ENCODE data around the gene FAM234A. TPM values are rescaled to one million over a fixed set of nuclear protein-coding genes. Genes with fewer than 3 reads are reported as not detected.
A peak's percentile ranks its signal among the peaks of the same experiment; 100 is the strongest.

FAM234A gene
- total and polyA plus RNA-seq, 4 donors: 34.8 to 66.3 (median 58.2) TPM

- Histone ChIP-seq H3K36me3 (ENCODE audit: control insufficient read depth, insufficient read depth, low read length) (peaks cover 18% of the 10 kb centered on the region), H3K4me1 (ENCODE audit: control insufficient read depth, insufficient read depth, low read length) (peaks cover 34% of the 10 kb centered on the region), H3K4me3 (ENCODE audit: low read depth, low read length) (no peak overlapping the region), H3K9me3 (ENCODE audit: control insufficient read depth, insufficient read depth, low read length) (no peaks in the 10 kb centered on the region), H3K27me3 (ENCODE audit: control insufficient read depth, insufficient read depth, low read length) (peaks cover 27% of the 10 kb centered on the region), H3K27ac (ENCODE audit: low read depth, low read length) (no peak overlapping the region)
- DNase-seq (ENCODE audit: low read depth in 4 of 6, low spot score in 6 of 6): no peak
- 64% methylated on average over 16 of the region's 20 CpGs for WGBS (ENCODE audit: insufficient coverage)
Measured at GRCh38 chr16:276426-277077, 41.9 kb downstream of the FAM234A start.

GRCh38 chr16:278863-279366, 44.3 kb downstream of the FAM234A start:
- Histone ChIP-seq H3K27ac (ENCODE audit: low read depth, low read length) (no peak overlapping the region), H3K27me3 (ENCODE audit: control insufficient read depth, insufficient read depth, low read length) (peaks cover 34% of the 10 kb centered on the region), H3K36me3 (ENCODE audit: control insufficient read depth, insufficient read depth, low read length) (peaks cover 18% of the 10 kb centered on the region)

GRCh38 chr16:279531-279930, 44.9 kb downstream of the FAM234A start:
- H3K27me3 ChIP-seq (ENCODE audit: control insufficient read depth, insufficient read depth, low read length): peaks cover 34% of the 10 kb centered on the region
- no peak for DNase-seq (ENCODE audit: low read depth in 4 of 6, low spot score in 6 of 6)
- WGBS (ENCODE audit: insufficient coverage): 49% methylated on average over 4 of the region's 7 CpGs

More at GRCh38 chr16:278863-279366, 44.3 kb downstream of the FAM234A start:
- H3K9me3 ChIP-seq (ENCODE audit: control insufficient read depth, insufficient read depth, low read length): no peaks in the 10 kb centered on the region
- peaks cover 39% of the 10 kb centered on the region for H3K4me1 ChIP-seq (ENCODE audit: control insufficient read depth, insufficient read depth, low read length)
- 60% methylated on average over 2 of the region's 6 CpGs for WGBS (ENCODE audit: insufficient coverage)
- DNase-seq (ENCODE audit: low read depth in 4 of 6, low spot score in 6 of 6): peak in 3 of 6 donors; percentile 12 to 44 (median 27)
- H3K4me3 ChIP-seq (ENCODE audit: low read depth, low read length): no peak overlapping the region

DNA sequence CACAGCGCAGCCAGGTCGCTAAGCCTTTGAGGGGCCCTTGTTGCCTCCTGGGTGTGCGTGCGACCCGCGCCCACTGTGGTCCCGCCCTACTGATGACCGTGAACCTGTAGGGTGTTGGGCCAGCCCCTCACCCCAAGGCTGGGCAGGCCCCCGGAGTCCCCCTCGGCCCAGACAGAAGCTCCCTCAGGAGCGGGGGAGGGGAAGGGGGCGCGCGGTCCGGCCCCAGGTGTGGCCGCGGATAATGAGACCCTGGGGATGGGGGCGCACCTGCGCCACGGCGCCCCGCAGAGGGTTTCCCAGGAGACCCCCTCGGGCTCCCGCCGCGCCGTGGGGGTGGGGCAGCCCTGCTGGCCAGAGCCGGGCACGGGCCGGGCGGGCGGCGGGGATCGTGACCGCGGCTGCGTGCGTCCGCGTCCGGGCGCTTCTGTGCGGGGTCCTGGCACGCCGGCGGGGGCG, 45.4 kb downstream of the FAM234A start:
- no peak overlapping the region for H3K4me3 ChIP-seq (ENCODE audit: low read depth, low read length)
- no peak for DNase-seq (ENCODE audit: low read depth in 4 of 6, low spot score in 6 of 6)
- 3% methylated on average over 43 of the region's 47 CpGs for WGBS (ENCODE audit: insufficient coverage)
- H3K27ac ChIP-seq (ENCODE audit: low read depth, low read length): no peak overlapping the region
- H3K9me3 ChIP-seq (ENCODE audit: control insufficient read depth, insufficient read depth, low read length): no peaks in the 10 kb centered on the region
- H3K27me3 ChIP-seq (ENCODE audit: control insufficient read depth, insufficient read depth, low read length): peaks cover 33% of the 10 kb centered on the region
- peaks cover 29% of the 10 kb centered on the region for H3K36me3 ChIP-seq (ENCODE audit: control insufficient read depth, insufficient read depth, low read length)
- peaks cover 30% of the 10 kb centered on the region for H3K4me1 ChIP-seq (ENCODE audit: control insufficient read depth, insufficient read depth, low read length)

More at GRCh38 chr16:279531-279930, 44.9 kb downstream of the FAM234A start:
- Histone ChIP-seq H3K4me1 (ENCODE audit: control insufficient read depth, insufficient read depth, low read length) (peaks cover 35% of the 10 kb centered on the region), H3K27ac (ENCODE audit: low read depth, low read length) (no peak overlapping the region), H3K36me3 (ENCODE audit: control insufficient read depth, insufficient read depth, low read length) (peaks cover 24% of the 10 kb centered on the region), H3K9me3 (ENCODE audit: control insufficient read depth, insufficient read depth, low read length) (no peaks in the 10 kb centered on the region), H3K4me3 (ENCODE audit: low read depth, low read length) (no peak overlapping the region)

GRCh38 chr16:280552-280951, 45.9 kb downstream of the FAM234A start, which contains the start of gene ARHGDIG:
Gene ARHGDIG, plus strand, starts transcription at chr16:280591. Its CDS starts 90 bp downstream, at chr16:280681.
- Histone ChIP-seq H3K36me3 (ENCODE audit: control insufficient read depth, insufficient read depth, low read length) (peaks cover 35% of the 10 kb centered on the region), H3K4me1 (ENCODE audit: control insufficient read depth, insufficient read depth, low read length) (peaks cover 26% of the 10 kb centered on the region), H3K4me3 (ENCODE audit: low read depth, low read length) (peak within 1 kb of the TSS; percentile 21), H3K9me3 (ENCODE audit: control insufficient read depth, insufficient read depth, low read length) (no peaks in the 10 kb centered on the region), H3K27me3 (ENCODE audit: control insufficient read depth, insufficient read depth, low read length) (peaks cover 29% of the 10 kb centered on the region), H3K27ac (ENCODE audit: low read depth, low read length) (no peak within 1 kb of the TSS)
- peak in 1 of 6 donors; percentile 47 for DNase-seq (ENCODE audit: low read depth in 4 of 6, low spot score in 6 of 6)
- WGBS (ENCODE audit: insufficient coverage): under 1% methylated on average over 54 of the region's 54 CpGs

DNA sequence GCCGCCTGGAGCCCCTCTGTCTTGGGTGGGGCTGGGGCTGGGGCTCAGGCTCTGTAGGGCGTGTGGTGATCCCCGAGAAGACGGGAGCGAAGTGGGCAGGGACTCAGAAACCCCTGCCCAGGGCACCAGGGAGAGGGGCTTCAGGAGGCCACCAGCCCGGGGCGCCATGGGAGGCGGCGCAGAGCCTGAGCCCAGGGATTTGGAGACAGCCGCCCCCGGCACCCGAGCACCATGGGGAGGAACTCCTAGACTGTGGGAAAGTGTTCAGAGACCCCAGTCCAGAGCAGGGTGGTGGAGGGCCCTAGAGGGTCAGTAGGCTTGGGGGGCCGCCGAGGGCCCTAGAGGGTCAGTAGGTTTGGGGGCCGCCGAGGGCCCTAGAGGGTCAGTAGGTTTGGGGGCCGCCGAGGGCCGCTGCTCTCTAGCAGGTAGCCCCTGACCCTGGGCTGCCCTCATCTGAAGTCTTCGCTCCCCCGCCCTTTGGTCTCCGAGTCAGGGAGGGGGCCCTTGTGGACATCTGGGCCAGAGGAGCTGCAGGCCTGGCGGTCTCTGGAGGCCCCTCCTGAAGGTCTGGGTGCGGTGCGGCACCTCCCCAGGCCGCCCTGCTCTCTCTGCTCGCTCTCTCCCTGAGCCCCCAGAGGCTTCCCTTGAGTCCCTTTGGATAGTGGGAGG, 46.5 kb downstream of the FAM234A start:
- DNase-seq (ENCODE audit: low read depth in 4 of 6, low spot score in 6 of 6): no peak
- no peaks in the 10 kb centered on the region for H3K9me3 ChIP-seq (ENCODE audit: control insufficient read depth, insufficient read depth, low read length)
- H3K36me3 ChIP-seq (ENCODE audit: control insufficient read depth, insufficient read depth, low read length): peaks cover 38% of the 10 kb centered on the region
- 42% methylated on average over 25 of the region's 27 CpGs for WGBS (ENCODE audit: insufficient coverage)
- H3K27me3 ChIP-seq (ENCODE audit: control insufficient read depth, insufficient read depth, low read length): peaks cover 26% of the 10 kb centered on the region
- H3K4me3 ChIP-seq (ENCODE audit: low read depth, low read length): peak overlapping the region; percentile 21
- H3K4me1 ChIP-seq (ENCODE audit: control insufficient read depth, insufficient read depth, low read length): peaks cover 23% of the 10 kb centered on the region
- H3K27ac ChIP-seq (ENCODE audit: low read depth, low read length): no peak overlapping the region

DNA sequence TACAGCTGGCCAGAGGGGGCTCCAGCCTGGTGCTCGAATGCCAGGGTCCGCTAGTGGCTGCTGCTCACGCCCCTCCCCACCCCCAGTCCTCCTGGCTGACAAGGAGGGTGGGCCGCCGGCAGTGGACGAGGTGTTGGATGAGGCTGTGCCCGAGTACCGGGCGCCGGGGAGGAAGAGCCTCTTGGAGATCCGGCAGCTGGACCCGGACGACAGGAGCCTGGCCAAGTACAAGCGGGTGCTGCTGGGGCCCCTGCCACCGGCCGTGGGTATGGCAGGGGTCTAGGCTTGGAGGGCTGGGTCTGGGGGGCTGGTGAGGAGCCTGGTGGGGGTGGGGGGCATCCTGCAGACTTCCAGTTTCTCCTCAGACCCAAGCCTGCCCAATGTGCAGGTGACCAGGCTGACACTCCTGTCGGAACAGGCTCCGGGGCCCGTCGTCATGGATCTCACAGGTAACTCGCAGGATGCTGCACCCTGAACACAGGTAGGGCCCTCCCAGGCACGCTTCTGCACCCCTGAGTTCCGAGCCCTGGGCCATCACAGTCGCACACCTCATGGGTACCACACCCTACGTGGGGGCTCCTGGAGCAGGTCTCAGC, 47.1 kb downstream of the FAM234A start:
- H3K27ac ChIP-seq (ENCODE audit: low read depth, low read length): no peak overlapping the region
- H3K4me1 ChIP-seq (ENCODE audit: control insufficient read depth, insufficient read depth, low read length): peaks cover 18% of the 10 kb centered on the region
- no peaks in the 10 kb centered on the region for H3K9me3 ChIP-seq (ENCODE audit: control insufficient read depth, insufficient read depth, low read length)
- no peak overlapping the region for H3K4me3 ChIP-seq (ENCODE audit: low read depth, low read length)
- no peak for DNase-seq (ENCODE audit: low read depth in 4 of 6, low spot score in 6 of 6)
- WGBS (ENCODE audit: insufficient coverage): 77% methylated on average over 19 of the region's 25 CpGs
- H3K27me3 ChIP-seq (ENCODE audit: control insufficient read depth, insufficient read depth, low read length): peaks cover 21% of the 10 kb centered on the region
- peaks cover 44% of the 10 kb centered on the region for H3K36me3 ChIP-seq (ENCODE audit: control insufficient read depth, insufficient read depth, low read length)

DNA sequence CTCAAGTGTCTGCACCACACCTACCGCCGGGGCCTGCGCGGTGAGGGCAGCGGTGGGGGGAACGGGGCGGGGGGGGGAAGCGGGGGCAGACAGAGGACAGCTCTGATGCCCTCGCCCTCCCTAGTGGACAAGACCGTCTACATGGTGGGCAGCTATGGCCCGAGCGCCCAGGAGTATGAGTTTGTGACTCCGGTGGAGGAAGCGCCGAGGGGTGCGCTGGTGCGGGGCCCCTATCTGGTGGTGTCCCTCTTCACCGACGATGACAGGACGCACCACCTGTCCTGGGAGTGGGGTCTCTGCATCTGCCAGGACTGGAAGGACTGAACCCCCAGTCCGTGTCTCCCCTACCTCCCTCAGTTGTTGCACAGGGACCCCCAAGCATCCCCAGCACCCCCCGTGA, 47.9 kb downstream of the FAM234A start:
- peaks cover 51% of the 10 kb centered on the region for H3K36me3 ChIP-seq (ENCODE audit: control insufficient read depth, insufficient read depth, low read length)
- H3K27me3 ChIP-seq (ENCODE audit: control insufficient read depth, insufficient read depth, low read length): peaks cover 21% of the 10 kb centered on the region
- no peak for DNase-seq (ENCODE audit: low read depth in 4 of 6, low spot score in 6 of 6)
- H3K4me1 ChIP-seq (ENCODE audit: control insufficient read depth, insufficient read depth, low read length): peaks cover 18% of the 10 kb centered on the region
- no peak overlapping the region for H3K4me3 ChIP-seq (ENCODE audit: low read depth, low read length)
- no peaks in the 10 kb centered on the region for H3K9me3 ChIP-seq (ENCODE audit: control insufficient read depth, insufficient read depth, low read length)
- WGBS (ENCODE audit: insufficient coverage): 83% methylated on average over 14 of the region's 22 CpGs
- H3K27ac ChIP-seq (ENCODE audit: low read depth, low read length): no peak overlapping the region

DNA sequence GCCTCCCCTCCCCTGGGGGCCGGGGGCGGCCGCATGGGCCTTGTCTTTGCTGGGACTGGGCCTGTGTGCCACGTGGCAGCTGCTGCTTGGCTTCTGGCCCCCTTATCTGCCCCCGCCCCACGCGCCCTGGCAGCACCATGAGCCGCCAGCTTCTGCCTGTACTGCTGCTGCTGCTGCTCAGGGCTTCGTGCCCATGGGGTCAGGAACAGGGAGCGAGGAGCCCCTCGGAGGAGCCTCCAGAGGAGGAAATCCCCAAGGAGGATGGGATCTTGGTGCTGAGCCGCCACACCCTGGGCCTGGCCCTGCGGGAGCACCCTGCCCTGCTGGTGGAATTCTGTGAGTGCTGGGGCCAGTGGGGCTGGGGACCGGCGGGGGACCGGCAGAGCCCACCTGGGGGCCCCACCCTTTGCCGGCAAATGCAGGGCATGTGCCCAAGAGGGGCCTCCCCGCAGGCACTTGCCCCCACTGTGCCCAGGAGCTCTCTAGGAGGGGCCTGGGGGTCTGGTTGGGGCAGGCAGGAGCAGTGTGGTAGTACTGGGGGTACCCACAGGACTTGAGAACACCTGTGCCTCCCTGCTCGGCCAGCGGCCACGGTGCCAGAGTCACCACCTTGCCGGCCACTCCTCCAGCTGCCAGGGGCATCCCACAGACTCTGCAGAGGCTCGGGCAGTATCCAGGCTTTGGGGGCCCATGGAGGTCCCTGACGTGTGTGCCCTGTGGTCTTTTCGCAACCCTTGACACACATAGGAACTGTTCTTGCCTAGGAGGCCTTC, 48.6 kb downstream of the FAM234A start, which contains the start of gene PDIA2:
TSS of gene PDIA2 (plus strand) at position 132 of the 773 bp plus-strand sequence. CDS start at position 138, 6 bp downstream.
- H3K4me3 ChIP-seq (ENCODE audit: low read depth, low read length): no peak within 1 kb of the TSS
- H3K36me3 ChIP-seq (ENCODE audit: control insufficient read depth, insufficient read depth, low read length): peaks cover 59% of the 10 kb centered on the region
- H3K9me3 ChIP-seq (ENCODE audit: control insufficient read depth, insufficient read depth, low read length): no peaks in the 10 kb centered on the region
- H3K4me1 ChIP-seq (ENCODE audit: control insufficient read depth, insufficient read depth, low read length): peaks cover 18% of the 10 kb centered on the region
- H3K27ac ChIP-seq (ENCODE audit: low read depth, low read length): no peak within 1 kb of the TSS
- WGBS (ENCODE audit: insufficient coverage): 78% methylated on average over 24 of the region's 25 CpGs
- peaks cover 21% of the 10 kb centered on the region for H3K27me3 ChIP-seq (ENCODE audit: control insufficient read depth, insufficient read depth, low read length)
- no peak for DNase-seq (ENCODE audit: low read depth in 4 of 6, low spot score in 6 of 6)
